NCI-H2107 treated with DMSO at 0.1 percent for 48 hours (cell line): ENCODE data around the gene GJA3.
"Not testable (repeated sequence)": the region's sequence is repeated elsewhere in the genome, so short reads cannot be mapped to it uniquely, and the experiment has no call there.

Experiments
- DNase-seq: peaks from one replicate; lab custom pipeline; 2025; ENCODE audit not compliant: unreplicated experiment; lab: John Stamatoyannopoulos, UW

Gene GJA3

GRCh38 chr13:20182231-20182846 is 21.5 kb upstream of the GJA3 start:
- DNase-seq: peak; percentile 59

- no peak for DNase-seq
Measured at GRCh38 chr13:20181188-20181587, 20.3 kb upstream of the GJA3 start.

GRCh38 chr13:20178156-20178555 is 17.3 kb upstream of the GJA3 start:
- DNase-seq: no peak

- DNase-seq: no peak
Measured at GRCh38 chr13:20177049-20177831, 16.4 kb upstream of the GJA3 start.

- no peak for DNase-seq
Measured at GRCh38 chr13:20175907-20176652, 15.2 kb upstream of the GJA3 start.

- DNase-seq: no peak
Measured at GRCh38 chr13:20175406-20175794, 14.5 kb upstream of the GJA3 start.

- DNase-seq: no peak
Measured at GRCh38 chr13:20174656-20175405, 14.0 kb upstream of the GJA3 start.

GRCh38 chr13:20173116-20173746 is 12.4 kb upstream of the GJA3 start:
- no peak for DNase-seq

- DNase-seq: no peak
Measured at GRCh38 chr13:20171364-20171763, 10.5 kb upstream of the GJA3 start.

- DNase-seq: no peak
Measured at GRCh38 chr13:20170921-20171320, 10.1 kb upstream of the GJA3 start.

- DNase-seq: no peak
Measured at GRCh38 chr13:20168396-20168795, 7.5 kb upstream of the GJA3 start.

GRCh38 chr13:20165417-20166257 is 4.8 kb upstream of the GJA3 start:
- DNase-seq: no peak

GRCh38 chr13:20161951-20162300 is 1.1 kb upstream of the GJA3 start:
- no peak for DNase-seq

GRCh38 chr13:20161275-20161950 is 561 bp upstream of the GJA3 start:
- DNase-seq: no peak

- no peak for DNase-seq
Measured at GRCh38 chr13:20159646-20160305, 1.1 kb downstream of the GJA3 start.

- DNase-seq: no peak
Measured at GRCh38 chr13:20157151-20157796, 3.6 kb downstream of the GJA3 start.

- DNase-seq: no peak
Measured at GRCh38 chr13:20156702-20157101, 4.2 kb downstream of the GJA3 start.

GRCh38 chr13:20153290-20153689 is 7.6 kb downstream of the GJA3 start:
- DNase-seq: not testable (repeated sequence)
